Ascending aorta (tissue), 2 donors: ENCODE data around the gene IGF2R. TPM values are rescaled to one million over a fixed set of nuclear protein-coding genes. Genes with fewer than 3 reads are reported as not detected.

Experiments
- DNase-seq, 2 donors: peaks; one replicate each; pipeline ENCODE4 v3.0.0-alpha.2; 2019; ENCODE audit warnings: low spot score in 2 of 2
- H3K27ac ChIP-seq, 2 donors: fragments of 200-600 bp; sonication (generic); one replicate each; pipeline ENCODE4 v1.5.1; 2016 to 2017; ENCODE audit warnings: mild to moderate bottlenecking in 1 of 2
- H3K27me3 ChIP-seq: fragments of 200-600 bp; sonication (generic); one replicate; pipeline ENCODE4 v1.5.1; 2017
- H3K36me3 ChIP-seq, 2 donors: fragments of 200-600 bp; sonication (generic); one replicate each; pipeline ENCODE4 v1.5.1; 2016
- H3K4me1 ChIP-seq, 2 donors: fragments of 200-600 bp; sonication (generic); one replicate each; pipeline ENCODE4 v1.5.1; 2016 to 2017; ENCODE audit warnings: mild to moderate bottlenecking in 1 of 2
- H3K4me3 ChIP-seq, 2 donors: fragments of 200-600 bp; sonication (generic); one replicate each; pipeline ENCODE4 v1.5.1; 2016 to 2017; ENCODE audit warnings: mild to moderate bottlenecking in 1 of 2
- H3K9me3 ChIP-seq, 2 donors: fragments of 200-600 bp; sonication (generic); one replicate each; pipeline ENCODE4 v1.5.1; 2016
- CTCF ChIP-seq, 3 experiments: fragments of 200-600 bp in 2 of 3; fragments of 450-650 bp in 1 of 3; sonication (generic) in 2 of 3; IDR thresholded peaks; one replicate each; pipeline ENCODE4 v1.5.1; 2016 to 2019; ENCODE audit warnings: antibody characterized with exemption in 3 of 3, mild to moderate bottlenecking in 1 of 3, moderate library complexity in 1 of 3
- intact Hi-C: fragments of 100-400 bp; cut with DNase I; formaldehyde crosslinking; loops from one replicate; pipeline ENCODE4 v1.15.1; 2023
- total RNA-seq: library from RNA; depleted of rRNA; stranded (reverse); fragments of >200 nt; gene quantifications from one replicate; pipeline ENCODE4 v1.1.0, GENCODE V29; 2016

The IGF2R gene
- total RNA-seq, 1 donor from 2014 or later, result 104 TPM

GRCh38 chr6:160092602-160093001, 123.7 kb downstream of the IGF2R start:
- no peak for TF ChIP-seq CTCF (IDR thresholded peaks at IDR 0.05)
- no peak for DNase-seq
- Histone ChIP-seq H3K36me3 (peaks cover 51 to 84% of the 10 kb centered on the region in 2 donors), H3K27me3 (no peaks in the 10 kb centered on the region), H3K4me3 (no peak overlapping the region), H3K4me1 (peaks cover 4 to 5% of the 10 kb centered on the region in 2 donors), H3K9me3 (no peaks in the 10 kb centered on the region), H3K27ac (no peak overlapping the region)
- intact Hi-C loops, result no loop called here

- no peaks in the 10 kb centered on the region for H3K9me3 ChIP-seq
- no peaks in the 10 kb centered on the region for H3K27me3 ChIP-seq
- DNase-seq, result no peak
- peaks cover 4 to 5% of the 10 kb centered on the region in 2 donors for H3K4me1 ChIP-seq
- TF ChIP-seq CTCF (IDR thresholded peaks at IDR 0.05), result no peak
- H3K36me3 ChIP-seq, result peaks cover 56 to 86% of the 10 kb centered on the region in 2 donors
- no peak overlapping the region for H3K27ac ChIP-seq
- intact Hi-C loops, result no loop called here
- H3K4me3 ChIP-seq, result no peak overlapping the region
These were observed 124.2 kb downstream of the IGF2R start for GRCh38 chr6:160093061-160093460.

- Histone ChIP-seq H3K36me3 (peaks cover 60 to 80% of the 10 kb centered on the region in 2 donors), H3K4me3 (no peak overlapping the region), H3K27ac (no peak overlapping the region), H3K4me1 (peaks cover 0 to under 1% of the 10 kb centered on the region in 2 donors), H3K9me3 (no peaks in the 10 kb centered on the region), H3K27me3 (no peaks in the 10 kb centered on the region)
- intact Hi-C loops, result no loop called here
- no peak for TF ChIP-seq CTCF (IDR thresholded peaks at IDR 0.05)
- DNase-seq, result no peak
These were observed 125.1 kb downstream of the IGF2R start for GRCh38 chr6:160093946-160094345.

- no peak for TF ChIP-seq CTCF (IDR thresholded peaks at IDR 0.05)
- Histone ChIP-seq H3K27ac (no peak overlapping the region), H3K4me1 (peaks cover 0 to 7% of the 10 kb centered on the region in 2 donors), H3K9me3 (no peaks in the 10 kb centered on the region), H3K27me3 (no peaks in the 10 kb centered on the region), H3K36me3 (peaks cover 56 to 69% of the 10 kb centered on the region in 2 donors), H3K4me3 (no peak overlapping the region)
- DNase-seq, result no peak
- intact Hi-C loops, result no loop called here
These were observed 126.4 kb downstream of the IGF2R start for GRCh38 chr6:160095146-160095845.

- Histone ChIP-seq H3K36me3 (peaks cover 27 to 45% of the 10 kb centered on the region in 2 donors), H3K27me3 (no peaks in the 10 kb centered on the region), H3K27ac (peak overlapping the region; percentile 39 to 63), H3K9me3 (no peaks in the 10 kb centered on the region), H3K4me3 (no peak overlapping the region), H3K4me1 (peaks cover 8 to 22% of the 10 kb centered on the region in 2 donors)
- no peak for DNase-seq
- no peak for TF ChIP-seq CTCF (IDR thresholded peaks at IDR 0.05)
- intact Hi-C loops, result loop anchor here (5.0 kb wide), 1 partner anchor 41 kb away; no protein-coding TSS in a partner anchor
These were observed 132.7 kb downstream of the IGF2R start for GRCh38 chr6:160101277-160102205.
